HepG2 (cell line): ENCODE measurements around the gene PPP2R2C.

Experiments used
- BRCA1 ChIP-seq: sonication (generic); formaldehyde crosslinking; IDR thresholded peaks from 2 replicates; pipeline ENCODE4 v1.4.0; 2020; ENCODE audit warnings: missing genetic modification reagents
- JUN ChIP-seq: sonication (generic); formaldehyde crosslinking; IDR thresholded peaks from 2 replicates; pipeline ENCODE4 v1.4.0; 2020; ENCODE audit warnings: mild to moderate bottlenecking, missing genetic modification reagents
- ZFY ChIP-seq: sonication (generic); formaldehyde crosslinking; IDR thresholded peaks from 2 replicates; pipeline ENCODE4 v1.4.0; 2020; ENCODE audit warnings: missing genetic modification reagents
- ZNF746 ChIP-seq: sonication (generic); formaldehyde crosslinking; IDR thresholded peaks from 2 replicates; pipeline ENCODE4 v1.8.0; 2022; ENCODE audit warnings: mild to moderate bottlenecking, missing genetic modification reagents

GRCh38 chr4:6386091-6386490 is 86.3 kb downstream of the PPP2R2C start:
- TF ChIP-seq JUN (CRISPR knock-in tag) = no peak
- TF ChIP-seq ZFY (CRISPR knock-in tag) = no peak
- TF ChIP-seq ZNF746 = no peak
- no peak for TF ChIP-seq BRCA1
